H1 (cell line): ENCODE results near the gene KIF1C. TPM values are rescaled to one million over a fixed set of nuclear protein-coding genes. Genes with fewer than 3 reads are reported as not detected.

Experiments used
- CTCF ChIA-PET: fragments of 300-600 bp; sonication (Branson Sonifier 250); formaldehyde crosslinking; loops from one replicate; lab custom pipeline; 2021; ENCODE audit not compliant: partially characterized antibody; lab: Charles Lee
- POLR2A ChIA-PET: fragments of 300-600 bp; sonication (Branson Sonifier 250); formaldehyde crosslinking; loops from one replicate; lab custom pipeline; 2021; ENCODE audit warnings: inconsistent platforms; ENCODE audit not compliant: partially characterized antibody; lab: Charles Lee
- DNase-seq, 2 experiments: peaks; one replicate each; pipeline versions ENCODE4 v3.0.0 to v3.0.0-alpha.2; 2010 to 2022; ENCODE audit warnings: low spot score in 2 of 2, low read depth in 1 of 2, mixed read lengths in 1 of 2
- FAIRE-seq: peaks from 2 replicates; lab custom pipeline; 2011; peaks lifted over from hg19 to GRCh38; lab: Jason Lieb, UNC
- H2AFZ ChIP-seq: 2 replicates; pipeline ENCODE4 v1.8.1; 2012; ENCODE audit warnings: low read length, inconsistent platforms
- H2AK5ac ChIP-seq: 2 replicates; pipeline ENCODE4 v1.6.1; 2013; ENCODE audit warnings: low read depth, low read length
- H2BK120ac ChIP-seq: replicated peaks from 2 replicates; pipeline ENCODE3; 2013; ENCODE audit warnings: low read depth, low read length, inconsistent platforms
- H2BK12ac ChIP-seq: 2 replicates; pipeline ENCODE4 v1.6.1; 2013; ENCODE audit warnings: low read depth, low read length
- H2BK15ac ChIP-seq: 2 replicates; pipeline ENCODE4 v1.6.1; 2013; ENCODE audit warnings: low read length
- H2BK20ac ChIP-seq: 2 replicates; pipeline ENCODE4 v1.6.1; 2013; ENCODE audit warnings: low read length
- H2BK5ac ChIP-seq: 2 replicates; pipeline ENCODE4 v1.6.1; 2013; ENCODE audit warnings: low read depth, low read length
- H3K14ac ChIP-seq: 2 replicates; pipeline ENCODE4 v1.6.1; 2013; ENCODE audit warnings: inconsistent platforms; ENCODE audit not compliant: insufficient read length
- H3K18ac ChIP-seq: 2 replicates; pipeline ENCODE4 v1.6.1; 2013; ENCODE audit warnings: low read length; ENCODE audit errors: extremely low read depth
- H3K23ac ChIP-seq: 2 replicates; pipeline ENCODE4 v1.6.1; 2013; ENCODE audit warnings: inconsistent platforms; ENCODE audit not compliant: insufficient read length
- H3K23me2 ChIP-seq: 2 replicates; pipeline ENCODE4 v1.6.1; 2013; ENCODE audit warnings: low read depth, low read length
- H3K27ac ChIP-seq: 2 replicates; pipeline ENCODE4 v1.6.1; 2011; ENCODE audit warnings: low read depth, low read length, inconsistent platforms
- H3K27me3 ChIP-seq, 4 experiments: replicated peaks in 1 of 4; 1 replicate in 1 of 4; 2 replicates in 3 of 4; pipeline versions ENCODE4 v1.6.1 to v1.8.1; 2011 to 2013; ENCODE audit warnings: low read length in 3 of 4, mild to moderate bottlenecking in 3 of 4, inconsistent platforms in 2 of 4, mixed read lengths in 2 of 4, moderate library complexity in 1 of 4; ENCODE audit not compliant: control insufficient read depth in 3 of 4, insufficient read depth in 3 of 4; ENCODE audit errors: extremely low read depth in 1 of 4
- H3K36me3 ChIP-seq, 4 experiments: 2 replicates each; pipeline versions ENCODE4 v1.6.1 to v1.8.1; 2011 to 2013; ENCODE audit warnings: mild to moderate bottlenecking in 4 of 4, low read length in 3 of 4, moderate library complexity in 2 of 4, control low read depth in 1 of 4, inconsistent platforms in 1 of 4; ENCODE audit not compliant: insufficient read depth in 4 of 4, control insufficient read depth in 2 of 4
- H3K4ac ChIP-seq: replicated peaks from 2 replicates; pipeline ENCODE3; 2013; ENCODE audit warnings: low read length, low read depth, mixed read lengths, inconsistent platforms; ENCODE audit not compliant: insufficient read length
- H3K4me1 ChIP-seq, 4 experiments: replicated peaks in 1 of 4; 1 replicate in 1 of 4; 2 replicates in 3 of 4; pipeline versions ENCODE4 v1.6.1 to v1.8.1; 2011 to 2013; ENCODE audit warnings: low read length in 3 of 4, inconsistent platforms in 2 of 4, mixed read lengths in 1 of 4; ENCODE audit not compliant: insufficient read depth in 4 of 4, control insufficient read depth in 3 of 4
- H3K4me2 ChIP-seq, 2 experiments: 2 replicates each; pipeline versions ENCODE4 v1.6.1 to v1.8.1; 2011 to 2013; ENCODE audit warnings: low read depth in 2 of 2, low read length in 2 of 2, control low read depth in 1 of 2, inconsistent platforms in 1 of 2, mild to moderate bottlenecking in 1 of 2; ENCODE audit not compliant: insufficient read depth in 1 of 2
- H3K4me3 ChIP-seq, 4 experiments: fragments of 200-600, 300-600 bp in 1 of 4; sonication (generic), shearing (Covaris generic), sonication (Bioruptor Twin) in 1 of 4; 2 replicates each; pipeline versions ENCODE4 v1.5.1 to v1.8.1; 2011 to 2016; ENCODE audit warnings: low read length in 4 of 4, low read depth in 3 of 4, control low read depth in 2 of 4, inconsistent platforms in 2 of 4, mild to moderate bottlenecking in 2 of 4, mixed read lengths in 1 of 4, moderate library complexity in 1 of 4; ENCODE audit not compliant: insufficient read depth in 2 of 4; ENCODE audit errors: extremely low read depth in 1 of 4
- H3K56ac ChIP-seq: replicated peaks from 2 replicates; pipeline ENCODE3; 2013; ENCODE audit warnings: low read depth, mild to moderate bottlenecking, mixed read lengths, low read length, inconsistent platforms; ENCODE audit not compliant: insufficient read length
- H3K79me1 ChIP-seq: 2 replicates; pipeline ENCODE4 v1.6.1; 2013; ENCODE audit warnings: low read depth, low read length, control low read depth
- H3K79me2 ChIP-seq, 2 experiments: 2 replicates each; pipeline versions ENCODE4 v1.6.1 to v1.8.1; 2012 to 2013; ENCODE audit warnings: low read length in 2 of 2, mild to moderate bottlenecking in 2 of 2, inconsistent platforms in 1 of 2; ENCODE audit not compliant: insufficient read depth in 2 of 2, control insufficient read depth in 1 of 2
- H3K9ac ChIP-seq, 4 experiments: replicated peaks in 1 of 4; 1 replicate in 1 of 4; 2 replicates in 3 of 4; pipeline versions ENCODE4 v1.6.1 to v1.8.1; 2011 to 2013; ENCODE audit warnings: low read depth in 3 of 4, low read length in 3 of 4, control low read depth in 2 of 4, mild to moderate bottlenecking in 2 of 4, moderate library complexity in 2 of 4, inconsistent platforms in 1 of 4; ENCODE audit errors: extremely low read depth in 1 of 4
- H3K9me3 ChIP-seq, 2 experiments: 2 replicates each; pipeline versions ENCODE4 v1.6.1 to v1.8.1; 2012 to 2013; ENCODE audit warnings: mild to moderate bottlenecking in 2 of 2, moderate library complexity in 2 of 2, control low read depth in 1 of 2, inconsistent platforms in 1 of 2, low read depth in 1 of 2, low read length in 1 of 2, mixed read lengths in 1 of 2; ENCODE audit not compliant: insufficient read depth in 2 of 2
- H4K20me1 ChIP-seq, 2 experiments: replicated peaks in 1 of 2; 2 replicates each; pipeline versions ENCODE3 to v1.8.1; 2011 to 2013; ENCODE audit warnings: inconsistent platforms in 2 of 2, low read length in 2 of 2, mild to moderate bottlenecking in 1 of 2; ENCODE audit not compliant: insufficient read depth in 2 of 2, control insufficient read depth in 1 of 2
- H4K5ac ChIP-seq: 2 replicates; pipeline ENCODE4 v1.6.1; 2013; ENCODE audit warnings: low read length, low read depth, mixed read lengths, inconsistent platforms; ENCODE audit not compliant: insufficient read length
- H4K8ac ChIP-seq: 2 replicates; pipeline ENCODE4 v1.8.0; 2013; ENCODE audit warnings: mild to moderate bottlenecking, moderate library complexity, low read length, inconsistent platforms; ENCODE audit not compliant: insufficient read depth; ENCODE audit errors: extremely low read depth
- H4K91ac ChIP-seq: replicated peaks from 2 replicates; pipeline ENCODE3; 2013; ENCODE audit warnings: low read length, mixed read lengths, inconsistent platforms; ENCODE audit not compliant: insufficient read length
- BACH1 ChIP-seq: IDR thresholded peaks from 2 replicates; pipeline ENCODE4 v1.6.1; 2012; ENCODE audit warnings: low read length, improper control_type of control experiment
- BRCA1 ChIP-seq: IDR thresholded peaks from 2 replicates; pipeline ENCODE4 v1.6.1; 2012; ENCODE audit warnings: low read depth, low read length, improper control_type of control experiment
- CBX5 ChIP-seq: fragments of 300-800, 300-1000 bp; sonication (generic); IDR thresholded peaks from 2 replicates; pipeline ENCODE4 v1.7.1; 2016; ENCODE audit warnings: antibody characterized with exemption, low read length, low read depth
- CBX8 ChIP-seq: fragments of 300-800, 300-1000 bp; sonication (generic); IDR thresholded peaks from 2 replicates; pipeline ENCODE4 v1.7.1; 2016; ENCODE audit warnings: low read depth, low read length, borderline replicate concordance
- EGR1 ChIP-seq: IDR thresholded peaks from 2 replicates; pipeline ENCODE4 v1.6.1; 2011; ENCODE audit warnings: low read depth, low read length, borderline replicate concordance
- EZH2 ChIP-seq: fragments of 200-600 bp; sonication (generic); IDR thresholded peaks from 2 replicates; pipeline ENCODE4 v1.7.1; 2012; ENCODE audit warnings: low read depth, mild to moderate bottlenecking, moderate library complexity, low read length, inconsistent platforms; ENCODE audit not compliant: severe bottlenecking
- GABPA ChIP-seq: IDR thresholded peaks from 2 replicates; pipeline ENCODE4 v1.6.1; 2011; ENCODE audit warnings: mild to moderate bottlenecking, low read length, moderate library complexity, borderline replicate concordance; ENCODE audit not compliant: insufficient read depth
- JUN ChIP-seq: IDR thresholded peaks from 2 replicates; pipeline ENCODE4 v1.6.1; 2011; ENCODE audit warnings: low read depth, mild to moderate bottlenecking, improper control_type of control experiment, low read length
- POLR2AphosphoS5 ChIP-seq: IDR thresholded peaks from 2 replicates; pipeline ENCODE4 v1.6.1; 2011; ENCODE audit warnings: low read depth, low read length
- POU5F1 ChIP-seq: IDR thresholded peaks from 2 replicates; pipeline ENCODE4 v1.6.1; 2011; ENCODE audit warnings: low read depth, mild to moderate bottlenecking, low read length, moderate library complexity
- RAD21 ChIP-seq, 2 experiments: IDR thresholded peaks in 1 of 2; conservative IDR thresholded peaks in 1 of 2; 2 replicates each; pipeline ENCODE4 v1.6.1; 2011; ENCODE audit warnings: low read depth in 2 of 2, low read length in 2 of 2, improper control_type of control experiment in 1 of 2, inconsistent platforms in 1 of 2, mild to moderate bottlenecking in 1 of 2, moderate library complexity in 1 of 2
- SAP30 ChIP-seq: fragments of 300-600 bp; sonication (generic); IDR thresholded peaks from 2 replicates; pipeline ENCODE4 v1.7.1; 2012; ENCODE audit warnings: low read length, moderate library complexity, mild to moderate bottlenecking, inconsistent platforms; ENCODE audit not compliant: insufficient read depth, insufficient replicate concordance
- SP4 ChIP-seq: IDR thresholded peaks from 2 replicates; pipeline ENCODE4 v1.6.1; 2012; ENCODE audit warnings: low read length, inconsistent platforms
- TEAD4 ChIP-seq: IDR thresholded peaks from 2 replicates; pipeline ENCODE4 v1.6.1; 2012; ENCODE audit warnings: low read depth, low read length, inconsistent platforms, mixed read lengths
- WGBS, 2 experiments: shearing (Covaris generic) in 1 of 2; methylation state at CpG; one replicate each; pipeline versions ENCODE4 v1.1.6 to v1.1.7; 2013 to 2015; ENCODE audit warnings: low lambda C conversion rate in 2 of 2, mixed read lengths in 2 of 2, inconsistent platforms in 1 of 2, low coverage in 1 of 2, missing lambda C conversion rate in 1 of 2; ENCODE audit not compliant: insufficient replicate concordance in 2 of 2, insufficient coverage in 1 of 2, insufficient read length in 1 of 2; ENCODE audit errors: extremely low coverage in 1 of 2, missing lambda C conversion rate in 1 of 2; 5-methylcytosine and 5-hydroxymethylcytosine counted together
- polyA plus RNA-seq, 7 experiments: library from polyadenylated mRNA; depleted of rRNA in 3 of 7; stranded (reverse) in 5 of 7; unstranded in 2 of 7; fragments of >200 nt in 5 of 7; fragments of 200-250 nt in 2 of 7; gene quantifications; 1 replicate in 5 of 7; 2 replicates in 1 of 7; 4 replicates in 1 of 7; pipeline versions ENCODE4 v1.2.1 to v1.2.3, GENCODE V29; 2011 to 2013; ENCODE audit warnings: missing spikeins in 2 of 7, mixed read lengths in 2 of 7
- total RNA-seq: library from RNA; stranded (reverse); fragmentation: NEBNext Ultra II Directional; extraction: Animal tissue kit (Norgen Biotek cat#: 25700); gene quantifications from 2 replicates; pipeline ENCODE4 v1.2.1, GENCODE V29; 2021
- TF ChIP-seq, protein P1 (sequence below): IDR thresholded peaks from 2 replicates; pipeline ENCODE4 v1.6.1; 2012; ENCODE audit warnings: inconsistent platforms

Gene KIF1C
- total and polyA plus RNA-seq, 2 of the 8 experiments (the other 6 are each of a cell fraction or from before 2014, with no cell fraction given) = 14.3 to 114 TPM

DNA sequence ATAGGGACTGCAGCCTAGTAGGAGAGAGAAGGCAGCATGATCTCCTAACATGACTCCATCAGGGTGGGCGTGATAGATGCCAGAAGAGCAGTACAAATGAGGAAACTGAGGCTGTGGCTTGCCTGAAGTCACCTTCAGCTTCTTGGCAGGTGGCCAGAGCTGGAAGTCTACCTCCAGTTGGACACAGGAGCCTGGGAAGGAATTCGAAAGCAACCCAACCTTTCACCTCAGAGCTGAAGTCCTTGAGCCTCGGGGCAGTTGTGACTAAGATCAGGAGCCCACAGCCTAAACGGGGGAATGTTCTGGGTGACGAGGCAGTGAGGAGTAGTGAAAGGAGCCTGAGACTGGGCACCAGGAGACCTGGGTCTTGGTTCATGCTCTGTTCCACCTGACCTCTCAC, 46.9 kb downstream of the KIF1C start:
- H3K27me3 ChIP-seq = no peaks in the 10 kb centered on the region
- CTCF ChIA-PET = interaction anchor here (0.6 to 1.9 kb wide), 5 partner anchors 9 to 128 kb away, joined by 3 to 6 read pairs (median 5); no protein-coding TSS in a partner anchor

More for the DNA sequence above, 46.9 kb downstream of the KIF1C start:
- Histone ChIP-seq H3K4ac (no peak overlapping the region), H2BK120ac (no peak overlapping the region), H4K91ac (no peak overlapping the region), H3K4me2 (no peak overlapping the region), H2BK20ac (no peak overlapping the region), H2BK5ac (no peak overlapping the region), H4K20me1 (no peaks in the 10 kb centered on the region), H3K9ac (no peak overlapping the region), H3K4me1 (no peaks in the 10 kb centered on the region), H4K8ac (no peak overlapping the region; the same call in 1 of the 2 replicates), H3K9me3 (no peaks in the 10 kb centered on the region), H3K79me1 (no peaks in the 10 kb centered on the region), H2BK12ac (no peak overlapping the region), H2AK5ac (no peak overlapping the region), H3K27ac (no peak overlapping the region), H4K5ac (no peak overlapping the region), H3K79me2 (no peaks in the 10 kb centered on the region), H3K23me2 (no peaks in the 10 kb centered on the region), H3K18ac (no peak overlapping the region), H3K23ac (no peak overlapping the region), H2AFZ (no peak overlapping the region), H2BK15ac (no peak overlapping the region), H3K14ac (no peak overlapping the region), H3K56ac (no peak overlapping the region), H3K4me3 (no peak overlapping the region), H3K36me3 (no peaks in the 10 kb centered on the region)
- FAIRE-seq (no peak), DNase-seq (no peak)
- TF ChIP-seq CBX8 (no peak), POU5F1 (no peak), CBX5 (no peak), TEAD4 (no peak), SAP30 (no peak), SP4 (no peak), GABPA (no peak), EZH2 (no peak), POLR2AphosphoS5 (no peak), RAD21 (IDR thresholded peaks at IDR 0.05 in 1 of 2, conservative IDR thresholded peaks at IDR 0.05 in 1 of 2; ENCODE audit: low read depth in 2 of 2, low read length in 2 of 2) (no peak), JUN (no peak), BRCA1 (no peak), EGR1 (no peak), BACH1 (no peak)
- TF ChIP-seq, protein P1, sequence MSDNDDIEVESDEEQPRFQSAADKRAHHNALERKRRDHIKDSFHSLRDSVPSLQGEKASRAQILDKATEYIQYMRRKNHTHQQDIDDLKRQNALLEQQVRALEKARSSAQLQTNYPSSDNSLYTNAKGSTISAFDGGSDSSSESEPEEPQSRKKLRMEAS = no peak
- POLR2A ChIA-PET = no interaction called here
- WGBS, 2 experiments = 83% methylated on average over 5 of the region's 5 CpGs; no CpG with 5 or more reads in 1 of the 2 experiments
